Right ventricle myocardium superior (tissue), 1 donor: ENCODE measurements around the gene ZNF653. TPM values are rescaled to one million over a fixed set of nuclear protein-coding genes. Genes with fewer than 3 reads are reported as not detected.

Experiments used
- ATAC-seq: fragments of 200-7000 bp; cut with Tn5 transposase; one replicate; pipeline ENCODE4 v1.9.1; 2020; ENCODE audit warnings: mild to moderate bottlenecking; ENCODE audit not compliant: poor library complexity
- DNase-seq: peaks from one replicate; pipeline ENCODE4 v3.0.0-alpha.2; 2020
- intact Hi-C: fragments of 100-400 bp; cut with DNase I; formaldehyde crosslinking; loops from one replicate; pipeline ENCODE4 v1.11.2; 2022
- total RNA-seq: library from RNA; stranded (reverse); fragmentation: NEBNext Ultra II Directional; extraction: Animal tissue kit (Norgen Biotek cat#: 25700); gene quantifications from one replicate; pipeline ENCODE4 v1.2.1, GENCODE V29; 2021
- donor health status: DM: no; HTN: yes; CAD: no; lungs with severe emphysema.

The ZNF653 gene
- total RNA-seq, 1 donor from 2014 or later, result 2.9 TPM

- ATAC-seq, result peak; percentile 60
- peak; percentile 79 for DNase-seq
- intact Hi-C loops, result no loop called here
Measured at GRCh38 chr19:11530432-11530831, 24.8 kb upstream of the ZNF653 start.

GRCh38 chr19:11528551-11529341, 23.1 kb upstream of the ZNF653 start, which contains the start of gene ECSIT:
TSS of gene ECSIT (minus strand) at chr19:11529134. CDS start at chr19:11519170, 9,964 bp downstream.
- DNase-seq (peak; percentile 98), ATAC-seq (peak; percentile 98)
- intact Hi-C loops, result no loop called here

GRCh38 chr19:11519138-11519537, 13.5 kb upstream of the ZNF653 start:
- intact Hi-C loops, result no loop called here
- DNase-seq (no peak), ATAC-seq (no peak)

GRCh38 chr19:11513946-11514345, 8.3 kb upstream of the ZNF653 start:
- DNase-seq (no peak), ATAC-seq (no peak)
- intact Hi-C loops, result no loop called here

DNA sequence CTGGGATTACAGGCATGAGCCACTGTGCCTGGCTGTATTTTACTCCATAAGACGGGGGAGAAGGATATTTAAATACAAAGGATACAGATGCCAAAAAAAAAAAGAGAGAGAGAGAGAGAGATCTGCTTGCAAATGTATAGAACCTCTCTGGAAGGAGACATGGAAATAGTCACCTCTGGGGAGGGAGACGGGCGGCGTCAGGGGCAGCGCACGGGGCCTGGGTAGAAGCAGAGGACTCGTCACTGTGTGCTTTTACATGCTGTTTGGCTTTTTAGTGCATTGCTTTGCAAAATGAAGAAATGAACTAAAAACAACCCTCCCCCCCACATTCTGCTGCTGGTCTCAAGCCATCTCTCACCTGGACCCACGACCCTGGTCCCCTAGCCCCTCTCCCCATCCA, 4.8 kb upstream of the ZNF653 start:
- DNase-seq (no peak), ATAC-seq (no peak)
- intact Hi-C loops, result no loop called here

- intact Hi-C loops, result no loop called here
- DNase-seq (no peak), ATAC-seq (no peak)
Measured at GRCh38 chr19:11507370-11508078, 1.9 kb upstream of the ZNF653 start.

- intact Hi-C loops, result no loop called here
- ATAC-seq (no peak), DNase-seq (no peak)
Measured at GRCh38 chr19:11506967-11507366, 1.3 kb upstream of the ZNF653 start.

GRCh38 chr19:11506101-11506555, 489 bp upstream of the ZNF653 start:
- peak; percentile 28 for ATAC-seq
- no peak for DNase-seq
- intact Hi-C loops, result no loop called here

DNA sequence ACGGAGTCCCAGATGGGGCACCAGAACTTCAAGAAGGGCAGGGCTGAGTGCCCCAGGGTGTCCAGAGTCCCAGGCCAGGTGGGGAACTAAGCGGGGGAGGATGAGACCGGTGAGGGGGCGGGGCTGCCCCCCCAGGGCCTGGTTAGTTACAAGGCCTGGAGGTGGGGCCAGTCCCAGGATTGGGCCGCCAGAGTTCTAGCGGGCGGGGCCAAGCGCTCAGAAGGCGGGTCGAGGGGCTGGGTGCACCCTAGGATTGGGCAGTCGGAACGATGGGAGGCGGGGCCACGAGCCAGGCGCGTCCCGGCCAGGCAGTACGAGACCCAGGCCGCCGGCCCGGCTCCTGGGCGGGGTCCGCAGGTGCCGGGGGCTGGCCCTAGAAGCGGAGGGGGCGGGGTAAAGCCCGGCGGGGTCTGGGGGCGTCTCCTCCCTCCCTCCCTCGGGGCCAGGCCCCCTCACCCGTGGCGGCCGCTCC, 571 bp downstream of the ZNF653 start:
- intact Hi-C loops, result no loop called here
- ATAC-seq (peak; percentile 96), DNase-seq (peak; percentile 99)

DNA sequence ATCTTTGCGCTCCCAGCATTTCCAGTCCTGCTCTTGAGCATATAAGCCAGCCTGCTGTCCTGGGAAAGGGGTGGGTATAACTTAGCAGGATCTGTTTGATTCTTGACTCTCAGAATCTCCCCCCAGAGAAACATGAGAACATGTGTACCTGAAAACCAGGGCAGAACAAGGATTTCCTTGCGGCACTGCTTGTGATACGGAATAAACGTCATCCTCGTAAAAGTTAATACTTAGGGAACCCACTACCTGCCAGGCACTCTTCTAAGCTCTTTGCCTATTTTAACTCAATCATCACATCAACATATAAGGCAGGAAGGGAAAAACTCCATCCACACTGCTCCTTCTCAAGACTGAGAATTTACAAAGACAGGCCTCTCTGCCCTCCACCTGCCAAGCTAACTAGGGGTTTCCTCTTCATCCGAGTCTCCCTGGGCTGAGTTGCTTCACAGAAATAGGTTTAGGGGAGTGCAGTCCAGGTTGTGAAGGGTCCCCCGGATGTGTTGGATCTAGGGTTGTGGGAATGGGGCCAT, 1.1 kb downstream of the ZNF653 start:
- DNase-seq (no peak), ATAC-seq (no peak)
- intact Hi-C loops, result no loop called here

GRCh38 chr19:11499890-11500420, 5.7 kb downstream of the ZNF653 start:
- DNase-seq, result no peak
- ATAC-seq, result no peak
- intact Hi-C loops, result no loop called here

GRCh38 chr19:11499220-11499726, 6.4 kb downstream of the ZNF653 start:
- intact Hi-C loops, result no loop called here
- no peak for ATAC-seq
- DNase-seq, result no peak

DNA sequence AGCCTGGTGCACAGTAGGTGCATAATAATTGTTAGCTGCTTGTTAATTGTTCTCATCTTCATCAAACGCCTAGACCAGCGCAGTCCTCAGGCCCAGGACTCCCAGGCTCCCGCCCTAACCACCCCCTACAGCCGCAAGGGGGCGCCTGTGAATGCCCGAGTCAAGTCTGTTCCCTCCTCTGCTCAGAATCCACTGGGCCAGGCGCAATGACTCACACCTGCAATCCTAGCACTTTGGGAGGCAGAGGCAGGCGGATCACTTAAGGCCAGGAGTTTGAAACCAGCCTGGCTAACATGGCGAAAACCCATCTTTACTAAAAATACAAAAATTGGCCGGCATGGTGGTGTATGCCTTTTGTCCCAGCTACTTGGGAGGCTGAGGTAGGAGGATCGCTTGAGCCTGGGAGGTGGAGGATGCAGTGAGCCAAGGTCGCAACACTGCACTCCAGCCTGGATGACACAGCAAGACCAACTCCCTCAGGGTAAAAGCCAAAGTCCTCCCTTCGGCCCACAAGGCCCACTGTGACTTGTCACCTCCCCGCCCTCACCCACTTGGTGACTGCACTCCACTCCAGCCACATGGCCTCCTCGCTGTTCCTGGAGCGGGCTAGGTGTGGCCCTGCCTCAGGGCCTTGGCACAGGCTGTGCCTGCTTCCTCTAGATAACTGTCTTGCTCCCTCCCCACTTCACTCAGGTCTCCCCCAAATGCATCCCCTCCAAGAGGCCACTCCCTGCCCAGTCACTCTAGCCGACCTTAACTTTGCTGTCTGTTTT, 9.1 kb downstream of the ZNF653 start:
- intact Hi-C loops, result no loop called here
- ATAC-seq, result peak; percentile 71
- peak; percentile 74 for DNase-seq

DNA sequence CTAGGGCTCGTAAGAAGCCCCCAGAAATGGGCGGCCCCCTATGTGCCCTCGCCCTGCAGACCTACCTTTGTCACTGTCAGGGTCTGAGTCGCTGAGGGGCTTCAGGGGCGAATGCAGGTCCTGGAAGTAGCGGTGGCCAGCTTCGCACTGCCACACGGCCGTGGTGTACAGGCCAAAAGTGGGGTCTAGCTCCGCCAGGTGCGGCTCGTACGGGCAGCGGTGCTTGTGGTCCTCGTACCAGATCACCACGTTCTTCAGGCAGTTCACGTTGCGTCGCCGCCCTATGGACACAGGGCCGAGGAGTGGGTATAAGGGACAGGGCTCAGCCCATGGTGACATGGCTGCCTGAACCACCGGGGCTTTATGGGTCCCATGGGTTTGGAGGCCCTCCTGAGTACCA, 9.8 kb downstream of the ZNF653 start:
- intact Hi-C loops, result no loop called here
- DNase-seq (no peak), ATAC-seq (no peak)

GRCh38 chr19:11495481-11495880, 10.2 kb downstream of the ZNF653 start:
- intact Hi-C loops, result no loop called here

GRCh38 chr19:11494634-11495285, 10.9 kb downstream of the ZNF653 start:
- ATAC-seq (no peak), DNase-seq (no peak)
- intact Hi-C loops, result no loop called here

More at GRCh38 chr19:11495481-11495880, 10.2 kb downstream of the ZNF653 start:
- DNase-seq, result no peak
- ATAC-seq, result no peak

DNA sequence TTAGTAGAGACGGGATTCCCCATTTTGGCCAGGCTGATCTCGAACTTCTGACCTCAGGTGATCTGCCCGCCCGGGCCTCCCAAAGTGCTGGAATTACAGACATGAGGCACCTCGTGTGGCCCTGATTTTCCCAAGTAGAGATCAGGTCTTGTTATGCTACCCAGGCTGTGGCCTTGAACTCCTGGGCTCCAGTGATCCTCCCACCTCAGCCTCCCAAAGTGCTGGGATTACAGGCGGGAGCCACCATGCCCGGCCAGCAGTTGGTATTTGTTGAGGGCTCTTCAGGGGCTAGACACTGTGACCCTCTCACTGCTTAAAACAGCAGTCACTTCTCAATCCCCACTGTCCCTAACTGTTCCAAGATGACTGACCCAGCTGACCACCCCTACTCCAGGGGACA, 16.3 kb downstream of the ZNF653 start:
- intact Hi-C loops, result no loop called here
- DNase-seq, result no peak
- ATAC-seq, result no peak
